Activated T-cell treated with anti-CD3 and anti-CD28 coated beads, Interleukin-2, amount 50 U/mL, for 72 hours (primary cell): ENCODE results near the gene NPAS3. TPM values are rescaled to one million over a fixed set of nuclear protein-coding genes. Genes with fewer than 3 reads are reported as not detected.

ENCODE experiments used
- ATAC-seq, 2 donors: fragments of 150-1000 bp; cut with Tn5 transposase; replicated peaks in 1 of 2; 2 replicates each; pipeline ENCODE4 v1.10.0; 2021; ENCODE audit warnings: moderate library complexity in 2 of 2, mild to moderate bottlenecking in 1 of 2
- DNase-seq, 2 donors: peaks; one replicate each; pipeline ENCODE4 v3.0.0; 2021 to 2022; ENCODE audit warnings: mixed read lengths in 1 of 2
- H3K27ac Mint-ChIP-seq: one replicate; pipeline ENCODE4 v1.8.0; 2022; ENCODE audit warnings: mild to moderate bottlenecking, moderate library complexity, mixed read lengths
- H3K27me3 Mint-ChIP-seq: one replicate; pipeline ENCODE4 v1.8.0; 2022; ENCODE audit warnings: low read depth, mixed read lengths
- H3K36me3 Mint-ChIP-seq, 2 donors: one replicate each; pipeline ENCODE4 v1.8.0; 2022; ENCODE audit warnings: mixed read lengths in 2 of 2, mild to moderate bottlenecking in 1 of 2; ENCODE audit not compliant: insufficient read depth in 2 of 2
- H3K4me1 Mint-ChIP-seq: one replicate; pipeline ENCODE4 v1.8.0; 2022; ENCODE audit warnings: low read depth, mixed read lengths
- H3K4me3 Mint-ChIP-seq, 2 donors: one replicate each; pipeline ENCODE4 v1.8.0; 2022; ENCODE audit warnings: mild to moderate bottlenecking in 2 of 2, mixed read lengths in 2 of 2, moderate library complexity in 2 of 2
- H3K9me3 Mint-ChIP-seq, 2 donors: one replicate each; pipeline ENCODE4 v1.8.0; 2022; ENCODE audit warnings: mixed read lengths in 2 of 2
- total RNA-seq, 2 donors: library from RNA; stranded (reverse); gene quantifications; one replicate each; pipeline ENCODE4 v1.2.3, GENCODE V29; 2022

The NPAS3 gene
- total RNA-seq, 2 donors from 2014 or later = not detected

- no peaks in the 10 kb centered on the region for H3K27me3 Mint-ChIP-seq
- no peak for DNase-seq
- no peak overlapping the region for H3K27ac Mint-ChIP-seq
- no peaks in the 10 kb centered on the region for H3K9me3 Mint-ChIP-seq
- no peaks in the 10 kb centered on the region for H3K4me1 Mint-ChIP-seq
- H3K4me3 Mint-ChIP-seq = no peak overlapping the region
- no peaks in the 10 kb centered on the region for H3K36me3 Mint-ChIP-seq
- no peak for ATAC-seq
Observed at GRCh38 chr14:33567023-33567728, 628.5 kb downstream of the NPAS3 start.

GRCh38 chr14:33567731-33568130, 629.1 kb downstream of the NPAS3 start:
- no peak overlapping the region for H3K27ac Mint-ChIP-seq
- ATAC-seq (no peak), DNase-seq (no peak)
- no peaks in the 10 kb centered on the region for H3K4me1 Mint-ChIP-seq
- no peaks in the 10 kb centered on the region for H3K27me3 Mint-ChIP-seq
- no peak overlapping the region for H3K4me3 Mint-ChIP-seq
- H3K36me3 Mint-ChIP-seq = no peaks in the 10 kb centered on the region
- no peaks in the 10 kb centered on the region for H3K9me3 Mint-ChIP-seq

- no peaks in the 10 kb centered on the region for H3K9me3 Mint-ChIP-seq
- no peak for DNase-seq
- H3K4me1 Mint-ChIP-seq = no peaks in the 10 kb centered on the region
- no peaks in the 10 kb centered on the region for H3K27me3 Mint-ChIP-seq
- ATAC-seq = no peak
- no peaks in the 10 kb centered on the region for H3K36me3 Mint-ChIP-seq
- H3K27ac Mint-ChIP-seq = no peak overlapping the region
- no peak overlapping the region for H3K4me3 Mint-ChIP-seq
Observed at GRCh38 chr14:33568935-33569579, 630.4 kb downstream of the NPAS3 start.

- no peaks in the 10 kb centered on the region for H3K27me3 Mint-ChIP-seq
- no peak overlapping the region for H3K4me3 Mint-ChIP-seq
- no peaks in the 10 kb centered on the region for H3K4me1 Mint-ChIP-seq
- H3K27ac Mint-ChIP-seq = no peak overlapping the region
- no peak for ATAC-seq
- DNase-seq = no peak
- H3K36me3 Mint-ChIP-seq = no peaks in the 10 kb centered on the region
- H3K9me3 Mint-ChIP-seq = no peaks in the 10 kb centered on the region
Observed at GRCh38 chr14:33569821-33570687, 631.4 kb downstream of the NPAS3 start.

- ATAC-seq = no peak
- Mint-ChIP-seq H3K9me3 (no peaks in the 10 kb centered on the region), H3K4me1 (no peaks in the 10 kb centered on the region), H3K27me3 (no peaks in the 10 kb centered on the region), H3K27ac (no peak overlapping the region), H3K36me3 (no peaks in the 10 kb centered on the region), H3K4me3 (no peak overlapping the region)
- no peak for DNase-seq
Observed at GRCh38 chr14:33570694-33571310, 632.1 kb downstream of the NPAS3 start.

- DNase-seq = no peak
- Mint-ChIP-seq H3K9me3 (no peaks in the 10 kb centered on the region), H3K27me3 (no peaks in the 10 kb centered on the region), H3K4me3 (no peak overlapping the region), H3K36me3 (no peaks in the 10 kb centered on the region), H3K4me1 (no peaks in the 10 kb centered on the region), H3K27ac (no peak overlapping the region)
- no peak for ATAC-seq
Observed at GRCh38 chr14:33573301-33573880, 634.7 kb downstream of the NPAS3 start.

GRCh38 chr14:33576014-33576413, 637.3 kb downstream of the NPAS3 start:
- no peaks in the 10 kb centered on the region for H3K9me3 Mint-ChIP-seq
- no peak overlapping the region for H3K27ac Mint-ChIP-seq
- no peaks in the 10 kb centered on the region for H3K4me1 Mint-ChIP-seq
- DNase-seq = no peak
- no peak for ATAC-seq
- no peaks in the 10 kb centered on the region for H3K27me3 Mint-ChIP-seq
- H3K4me3 Mint-ChIP-seq = no peak overlapping the region
- H3K36me3 Mint-ChIP-seq = no peaks in the 10 kb centered on the region

- H3K27me3 Mint-ChIP-seq = no peaks in the 10 kb centered on the region
- ATAC-seq (no peak), DNase-seq (no peak)
- no peaks in the 10 kb centered on the region for H3K9me3 Mint-ChIP-seq
- H3K4me1 Mint-ChIP-seq = no peaks in the 10 kb centered on the region
- H3K36me3 Mint-ChIP-seq = no peaks in the 10 kb centered on the region
- H3K4me3 Mint-ChIP-seq = no peak overlapping the region
- H3K27ac Mint-ChIP-seq = no peak overlapping the region
Observed at GRCh38 chr14:33578461-33579216, 640.0 kb downstream of the NPAS3 start.

- no peaks in the 10 kb centered on the region for H3K9me3 Mint-ChIP-seq
- H3K27me3 Mint-ChIP-seq = no peaks in the 10 kb centered on the region
- H3K27ac Mint-ChIP-seq = no peak overlapping the region
- ATAC-seq (no peak), DNase-seq (no peak)
- H3K4me1 Mint-ChIP-seq = no peaks in the 10 kb centered on the region
- H3K4me3 Mint-ChIP-seq = no peak overlapping the region
- H3K36me3 Mint-ChIP-seq = no peaks in the 10 kb centered on the region
Observed at GRCh38 chr14:33580231-33580749, 641.6 kb downstream of the NPAS3 start.

- no peak for DNase-seq
- Mint-ChIP-seq H3K27ac (no peak overlapping the region), H3K27me3 (no peaks in the 10 kb centered on the region), H3K9me3 (no peaks in the 10 kb centered on the region), H3K4me3 (no peak overlapping the region), H3K4me1 (no peaks in the 10 kb centered on the region), H3K36me3 (no peaks in the 10 kb centered on the region)
- no peak for ATAC-seq
Observed at GRCh38 chr14:33580841-33581240, 642.2 kb downstream of the NPAS3 start.

GRCh38 chr14:33584697-33585096, 646.0 kb downstream of the NPAS3 start:
- ATAC-seq (no peak), DNase-seq (no peak)
- H3K27me3 Mint-ChIP-seq = no peaks in the 10 kb centered on the region
- no peaks in the 10 kb centered on the region for H3K9me3 Mint-ChIP-seq
- no peaks in the 10 kb centered on the region for H3K4me1 Mint-ChIP-seq
- no peaks in the 10 kb centered on the region for H3K36me3 Mint-ChIP-seq
- H3K27ac Mint-ChIP-seq = no peak overlapping the region
- no peak overlapping the region for H3K4me3 Mint-ChIP-seq

- H3K4me3 Mint-ChIP-seq = no peak overlapping the region
- DNase-seq (no peak), ATAC-seq (no peak)
- no peaks in the 10 kb centered on the region for H3K9me3 Mint-ChIP-seq
- no peaks in the 10 kb centered on the region for H3K36me3 Mint-ChIP-seq
- no peaks in the 10 kb centered on the region for H3K4me1 Mint-ChIP-seq
- H3K27me3 Mint-ChIP-seq = no peaks in the 10 kb centered on the region
- no peak overlapping the region for H3K27ac Mint-ChIP-seq
Observed at GRCh38 chr14:33586806-33587205, 648.1 kb downstream of the NPAS3 start.
